Natural killer cell (primary cell): ENCODE data around the gene SUN3. TPM values are rescaled to one million over a fixed set of nuclear protein-coding genes. Genes with fewer than 3 reads are reported as not detected.
"Not testable (repeated sequence)": the region's sequence is repeated elsewhere in the genome, so short reads cannot be mapped to it uniquely, and the experiment has no call there.

Experiments used
- ATAC-seq, 3 donors: fragments of 150-1000 bp in 2 of 3; fragments of 200-7000 bp in 1 of 3; cut with Tn5 transposase; 1 replicate in 1 of 3; 2 replicates in 2 of 3; pipeline ENCODE4 v1.10.0; 2021; ENCODE audit warnings: mild to moderate bottlenecking in 2 of 3, moderate library complexity in 2 of 3
- DNase-seq, 2 donors: peaks; one replicate each; pipeline versions ENCODE4 v3.0.0 to v3.0.0-alpha.2; 2013 to 2021; ENCODE audit warnings: mixed read lengths in 1 of 2
- H3K27ac ChIP-seq: one replicate; pipeline ENCODE4 v1.5.1; 2013; ENCODE audit warnings: mild to moderate bottlenecking, low read length
- H3K27me3 ChIP-seq: one replicate; pipeline ENCODE4 v1.6.1; 2013; ENCODE audit warnings: low read length; ENCODE audit not compliant: control insufficient read depth, insufficient read depth
- H3K36me3 ChIP-seq: one replicate; pipeline ENCODE4 v1.6.1; 2013; ENCODE audit warnings: low read length; ENCODE audit not compliant: control insufficient read depth, insufficient read depth
- H3K4me1 ChIP-seq: one replicate; pipeline ENCODE4 v1.6.1; 2013; ENCODE audit warnings: low read length; ENCODE audit not compliant: control insufficient read depth, insufficient read depth
- H3K4me3 ChIP-seq: one replicate; pipeline ENCODE4 v1.5.1; 2013; ENCODE audit warnings: low read length
- H3K9me3 ChIP-seq: one replicate; pipeline ENCODE4 v1.6.1; 2013; ENCODE audit warnings: low read length; ENCODE audit not compliant: control insufficient read depth, insufficient read depth
- H3K27ac Mint-ChIP-seq, 2 donors: one replicate each; pipeline ENCODE4 v1.8.0; 2022; ENCODE audit warnings: mild to moderate bottlenecking in 2 of 2, mixed read lengths in 2 of 2, moderate library complexity in 1 of 2
- H3K27me3 Mint-ChIP-seq, 2 donors: one replicate each; pipeline ENCODE4 v1.8.0; 2022; ENCODE audit warnings: low read depth in 2 of 2, mixed read lengths in 2 of 2
- H3K36me3 Mint-ChIP-seq: one replicate; pipeline ENCODE4 v1.8.0; 2022; ENCODE audit warnings: mixed read lengths
- H3K4me1 Mint-ChIP-seq, 2 donors: one replicate each; pipeline ENCODE4 v1.8.0; 2022; ENCODE audit warnings: mixed read lengths in 2 of 2
- H3K4me3 Mint-ChIP-seq: one replicate; pipeline ENCODE4 v1.8.0; 2022; ENCODE audit warnings: mild to moderate bottlenecking, moderate library complexity, mixed read lengths
- H3K9me3 Mint-ChIP-seq, 2 donors: one replicate each; pipeline ENCODE4 v1.8.0; 2022; ENCODE audit warnings: mixed read lengths in 2 of 2
- CTCF ChIP-seq: fragments of 200-600 bp; IDR thresholded peaks from one replicate; pipeline ENCODE4 v1.8.0; 2022; ENCODE audit warnings: antibody characterized with exemption
- WGBS: methylation state at CpG from one replicate; pipeline ENCODE4 v1.1.7; 2013; ENCODE audit warnings: missing lambda C conversion rate; ENCODE audit not compliant: insufficient coverage; 5-methylcytosine and 5-hydroxymethylcytosine counted together
- intact Hi-C: fragments of 100-400 bp; cut with micrococcal nuclease; formaldehyde crosslinking; loops from one replicate; pipeline ENCODE4 v1.14.2; 2022
- total RNA-seq, 4 donors: library from RNA; stranded (reverse); fragments of 120-200 nt in 1 of 4; gene quantifications; one replicate each; pipeline versions ENCODE4 v1.2.3 to v1.2.4, GENCODE V29; 2013 to 2022

Gene SUN3
- total RNA-seq, 3 donors from 2014 or later (not counting 1 experiment from before 2014, with no cell fraction given) = 1.3 TPM; not detected in 2

- Mint-ChIP-seq H3K9me3 (peaks cover 6 to 8% of the 10 kb centered on the region in 2 donors), H3K27ac (peak overlapping the region; percentile 95 to 97), H3K27me3 (no peaks in the 10 kb centered on the region), H3K36me3 (no peaks in the 10 kb centered on the region), H3K4me3 (peak overlapping the region; percentile 98), H3K4me1 (peaks cover 16 to 27% of the 10 kb centered on the region in 2 donors)
- ATAC-seq = no peak
- peak overlapping the region; percentile 72 for H3K27ac ChIP-seq
- no peaks in the 10 kb centered on the region for H3K36me3 ChIP-seq
- peaks cover 13% of the 10 kb centered on the region for H3K4me1 ChIP-seq
- H3K4me3 ChIP-seq = no peak overlapping the region
- WGBS = 100% methylated on average over 1 of the region's 1 CpG
- H3K27me3 ChIP-seq = no peaks in the 10 kb centered on the region
- TF ChIP-seq CTCF = no peak
- no peaks in the 10 kb centered on the region for H3K9me3 ChIP-seq
- intact Hi-C loops = loop anchor here (1.0 to 5.0 kb wide), 3 partner anchors 44 to 119 kb away; partner anchors contain the start of genes C7orf57 and UPP1
- no peak for DNase-seq
Observed at GRCh38 chr7:47991270-47991669, 37.6 kb downstream of the SUN3 start.

- Histone ChIP-seq H3K4me3 (no peak overlapping the region), H3K27ac (no peak overlapping the region), H3K9me3 (no peaks in the 10 kb centered on the region), H3K4me1 (peaks cover 13% of the 10 kb centered on the region), H3K27me3 (no peaks in the 10 kb centered on the region), H3K36me3 (no peaks in the 10 kb centered on the region)
- H3K27ac Mint-ChIP-seq = no peak overlapping the region
- TF ChIP-seq CTCF = no peak
- ATAC-seq (no peak), DNase-seq (no peak)
- no peaks in the 10 kb centered on the region for H3K36me3 Mint-ChIP-seq
- H3K4me3 Mint-ChIP-seq = peak overlapping the region; percentile 11
- intact Hi-C loops = loop anchor here (2.0 to 5.0 kb wide), 2 partner anchors 44 to 97 kb away; partner anchors contain the start of genes C7orf57 and UPP1
- no peaks in the 10 kb centered on the region for H3K27me3 Mint-ChIP-seq
- peaks cover 6 to 8% of the 10 kb centered on the region in 2 donors for H3K9me3 Mint-ChIP-seq
- 100% methylated on average over 4 of the region's 5 CpGs for WGBS
- peaks cover 16 to 27% of the 10 kb centered on the region in 2 donors for H3K4me1 Mint-ChIP-seq
Observed at GRCh38 chr7:47990592-47990991, 38.3 kb downstream of the SUN3 start.

DNA sequence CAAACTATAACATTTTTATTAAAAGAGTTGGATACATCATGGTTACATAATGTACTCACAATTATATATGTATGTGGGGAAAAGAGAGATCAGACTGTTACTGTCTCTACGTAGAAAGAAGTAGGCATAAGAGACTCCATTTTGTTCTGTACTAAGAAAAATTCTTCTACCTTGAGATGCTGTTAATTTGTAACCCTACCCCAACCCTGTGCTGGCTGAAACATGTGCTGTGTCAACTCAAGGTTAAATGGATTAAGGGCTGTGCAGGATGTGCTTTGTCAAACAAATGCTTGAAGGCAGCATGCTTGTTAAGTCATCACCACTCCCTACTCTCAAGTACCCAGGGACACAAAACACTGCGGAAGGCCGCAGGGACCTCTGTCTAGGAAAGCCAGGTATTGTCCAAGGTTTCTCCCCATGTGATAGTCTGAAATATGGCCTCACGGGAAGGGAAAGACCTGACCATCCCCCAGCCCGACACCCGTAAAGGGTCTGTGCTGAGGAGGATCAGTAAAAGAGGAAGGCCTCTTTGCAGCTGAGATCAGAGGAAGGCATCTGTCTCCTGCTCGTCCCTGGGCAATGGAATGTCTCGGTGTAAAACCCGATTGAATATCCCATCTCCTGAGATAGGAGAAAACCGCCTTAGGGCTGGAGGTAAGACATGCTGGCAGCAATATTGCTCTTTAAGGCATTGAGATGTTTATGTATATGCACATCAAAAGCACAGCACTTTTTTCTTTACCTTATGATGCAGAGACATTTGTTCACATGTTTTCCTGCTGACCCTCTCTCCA is 39.1 kb downstream of the SUN3 start:
- not testable (repeated sequence) for H3K9me3 Mint-ChIP-seq, H3K4me3 Mint-ChIP-seq, H3K27me3 Mint-ChIP-seq, H3K27ac ChIP-seq, H3K36me3 Mint-ChIP-seq, H3K27me3 ChIP-seq, ATAC-seq, H3K36me3 ChIP-seq, H3K9me3 ChIP-seq, DNase-seq, H3K4me3 ChIP-seq, H3K27ac Mint-ChIP-seq
- WGBS = 79% methylated on average over 9 of the region's 10 CpGs
- H3K4me1 ChIP-seq = peaks cover 13% of the 10 kb centered on the region
- intact Hi-C loops = loop anchor here (2.0 to 5.0 kb wide), 2 partner anchors 45 to 97 kb away; partner anchors contain the start of genes C7orf57 and UPP1
- peaks cover 16 to 22% of the 10 kb centered on the region in 2 donors for H3K4me1 Mint-ChIP-seq

- intact Hi-C loops = no loop called here
- H3K4me1 Mint-ChIP-seq = peaks cover 16 to 17% of the 10 kb centered on the region in 2 donors
- no peaks in the 10 kb centered on the region for H3K27me3 ChIP-seq
- H3K27ac Mint-ChIP-seq = no peak overlapping the region
- H3K4me3 Mint-ChIP-seq = peak overlapping the region; percentile 0
- 91% methylated on average over 7 of the region's 8 CpGs for WGBS
- H3K36me3 Mint-ChIP-seq = no peaks in the 10 kb centered on the region
- H3K4me1 ChIP-seq = peaks cover 13% of the 10 kb centered on the region
- H3K36me3 ChIP-seq = no peaks in the 10 kb centered on the region
- H3K27me3 Mint-ChIP-seq = no peaks in the 10 kb centered on the region
- H3K27ac ChIP-seq = no peak overlapping the region
- DNase-seq = no peak
- ATAC-seq = no peak
- H3K9me3 Mint-ChIP-seq = no peaks in the 10 kb centered on the region
- no peaks in the 10 kb centered on the region for H3K9me3 ChIP-seq
- no peak overlapping the region for H3K4me3 ChIP-seq
- TF ChIP-seq CTCF = no peak
Observed at GRCh38 chr7:47988496-47989386, 40.2 kb downstream of the SUN3 start.
